ENCODE data around the gene USP24.
A peak's percentile ranks its signal among the peaks of the same experiment; 100 is the strongest.

USP24 gene

DNA sequence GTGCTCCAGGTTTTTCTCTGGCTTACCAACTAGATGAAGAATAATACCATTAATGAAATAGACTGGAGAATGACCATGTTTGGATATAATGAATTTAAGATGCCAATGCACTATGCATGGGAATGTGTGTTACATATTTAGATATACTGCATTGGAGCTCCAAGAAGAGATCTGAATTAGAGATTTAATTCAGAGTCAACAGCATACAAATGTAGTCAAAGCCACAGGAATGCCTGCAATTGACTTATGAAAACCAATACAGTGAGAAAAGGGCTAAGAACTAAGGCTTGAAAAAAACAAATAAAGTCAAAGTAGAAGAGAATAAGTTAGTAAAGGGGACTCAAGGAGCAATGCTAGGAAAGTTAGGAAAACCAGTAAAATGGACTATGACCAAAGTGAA lies 59.1 kb downstream of the USP24 start:
- no peak for DNase-seq

DNA sequence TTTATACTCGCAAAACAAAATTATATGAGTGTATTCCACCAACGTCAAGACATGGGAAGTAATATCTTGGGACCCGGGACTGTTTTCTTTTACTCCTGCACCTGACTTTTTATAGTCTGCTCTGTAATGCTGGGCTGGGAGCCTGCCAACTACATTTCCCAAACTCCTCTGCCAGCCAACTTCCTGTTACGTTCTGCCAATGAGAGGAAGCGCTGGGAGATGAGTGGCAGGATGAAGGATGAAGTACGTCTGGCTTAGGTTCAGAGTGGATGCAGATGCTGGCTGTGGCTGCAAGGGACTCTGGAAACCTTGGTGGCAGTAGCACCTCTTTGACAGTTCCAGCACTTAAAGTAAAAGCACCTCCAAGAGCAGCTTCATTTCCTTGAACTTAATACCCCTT lies 59.6 kb downstream of the USP24 start:
- no peak for DNase-seq

DNA sequence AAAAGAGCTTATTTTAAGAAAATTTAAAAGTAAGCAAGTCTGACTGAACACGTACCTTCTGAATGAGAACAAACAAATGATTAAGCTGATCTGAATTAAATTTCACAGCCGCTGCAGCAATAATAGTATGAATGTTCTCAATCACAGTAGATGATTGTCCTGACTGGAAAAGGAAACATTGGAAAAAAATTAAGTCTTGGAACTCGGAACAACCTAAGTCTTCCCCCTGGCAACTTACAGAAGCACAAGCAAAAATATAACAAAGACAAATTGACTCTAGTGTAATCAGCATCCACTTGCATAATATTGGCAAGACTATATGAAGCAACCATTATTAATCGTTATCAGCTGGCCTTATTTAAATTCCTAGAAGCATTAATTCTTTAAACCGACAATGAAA lies 60.5 kb downstream of the USP24 start:
- DNase-seq: no peak

DNA sequence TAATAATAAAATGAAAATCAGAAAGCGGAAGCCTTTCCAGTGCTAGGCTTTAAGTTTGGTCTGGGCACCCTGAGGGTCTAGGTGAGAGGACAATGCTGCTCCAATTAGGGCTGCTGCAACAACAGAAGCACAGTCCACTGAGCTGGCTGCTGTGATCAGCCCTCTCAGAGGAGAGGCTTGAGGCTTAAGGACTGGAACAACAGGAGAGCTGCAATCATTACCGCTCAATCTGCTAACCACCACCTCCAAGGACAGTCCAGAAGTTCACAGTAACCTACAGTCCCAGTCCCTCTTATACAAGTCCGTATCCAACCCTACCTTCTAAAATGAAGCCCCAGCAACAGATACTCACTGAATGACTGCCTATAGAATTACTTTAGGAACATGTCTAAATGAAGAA lies 62.1 kb downstream of the USP24 start:
- no peak for DNase-seq

DNA sequence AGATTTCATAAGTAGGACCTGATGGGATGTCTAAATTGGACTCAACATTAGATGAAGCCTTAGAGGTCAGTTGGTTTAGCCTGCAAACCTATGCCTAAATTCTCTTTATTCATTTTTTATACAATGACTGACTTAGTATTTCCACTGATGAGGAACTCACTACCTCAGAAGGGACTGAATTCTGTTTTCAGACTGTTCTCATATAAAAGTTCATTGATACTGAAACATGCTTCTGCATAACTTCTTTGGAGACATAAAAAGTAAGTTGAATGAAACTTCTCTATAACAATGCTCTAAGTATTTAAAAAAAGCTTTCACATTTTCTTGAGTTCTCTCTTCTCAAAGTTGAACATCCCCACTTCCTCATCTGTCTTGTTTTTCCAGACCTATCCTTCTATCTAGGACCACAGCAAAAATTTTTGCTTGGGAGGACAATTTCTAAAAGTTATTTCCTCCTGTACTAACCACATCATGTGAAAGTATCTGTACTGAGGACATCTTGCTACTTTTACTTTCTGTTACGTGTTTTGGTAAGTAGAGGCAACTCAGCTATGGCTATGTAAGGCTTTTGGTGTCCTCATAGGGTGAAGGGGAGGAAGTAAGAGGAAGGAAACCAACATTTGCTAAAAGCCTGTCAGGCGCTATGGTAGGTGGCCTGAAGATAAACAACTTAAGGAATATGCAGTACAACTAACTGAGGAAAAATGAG lies 64.1 kb downstream of the USP24 start:
- no peak for DNase-seq

DNA sequence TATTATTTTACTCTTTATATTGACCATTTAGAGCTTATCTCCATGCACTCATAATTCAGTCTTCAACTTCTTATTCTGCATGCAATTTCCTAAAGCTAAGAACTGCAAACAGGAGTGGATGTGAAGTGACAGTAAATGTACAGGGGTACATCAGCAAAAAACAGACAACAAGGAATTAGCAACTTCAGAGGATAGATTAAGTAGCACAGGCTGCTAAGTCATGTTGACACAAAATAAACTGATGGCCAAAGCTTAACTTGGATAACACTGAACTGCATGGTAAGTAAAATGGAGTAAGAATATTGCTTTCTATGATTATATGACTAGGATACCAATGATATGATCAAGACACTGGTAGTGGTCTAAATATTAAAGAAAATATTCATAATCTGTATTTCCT lies 66.5 kb downstream of the USP24 start:
- no peak for DNase-seq

DNA sequence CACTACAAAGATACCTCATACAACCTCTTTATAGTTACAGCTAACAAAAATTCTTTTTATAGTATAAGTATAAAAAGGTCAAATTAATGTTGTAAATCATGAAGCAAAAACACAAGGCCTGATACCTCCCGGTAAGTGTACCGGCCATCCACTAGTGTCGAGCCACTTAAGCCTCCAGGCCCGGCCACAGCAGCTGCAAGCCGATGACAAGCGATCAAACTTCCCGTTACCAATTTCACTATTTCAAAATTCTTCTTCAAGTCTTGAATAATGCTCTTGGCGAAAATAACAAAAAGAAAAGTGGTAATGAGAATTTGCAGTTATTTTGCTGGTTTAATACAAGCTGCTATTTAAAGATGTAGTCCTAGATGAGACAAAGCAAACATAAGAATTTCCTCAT lies 67.6 kb downstream of the USP24 start:
- DNase-seq: no peak

DNA sequence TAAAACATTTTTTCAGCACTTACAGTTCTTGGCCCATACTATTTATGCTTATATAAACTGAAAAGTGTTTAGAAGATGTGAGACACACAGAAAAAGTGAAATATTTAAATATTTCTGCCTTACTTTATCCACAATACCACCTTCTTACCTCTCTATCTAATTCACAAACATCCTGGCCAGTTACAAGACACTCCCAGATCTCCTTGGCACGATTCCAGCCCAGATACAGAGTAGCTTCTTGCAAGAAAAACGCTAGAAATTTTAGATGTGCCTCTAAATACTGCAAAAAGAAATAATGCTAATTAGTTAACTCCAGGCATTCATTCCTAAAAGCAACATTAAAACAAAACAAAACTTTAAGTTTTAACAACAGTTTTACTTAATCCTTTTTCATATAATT lies 68.4 kb downstream of the USP24 start:
- DNase-seq: no peak

DNA sequence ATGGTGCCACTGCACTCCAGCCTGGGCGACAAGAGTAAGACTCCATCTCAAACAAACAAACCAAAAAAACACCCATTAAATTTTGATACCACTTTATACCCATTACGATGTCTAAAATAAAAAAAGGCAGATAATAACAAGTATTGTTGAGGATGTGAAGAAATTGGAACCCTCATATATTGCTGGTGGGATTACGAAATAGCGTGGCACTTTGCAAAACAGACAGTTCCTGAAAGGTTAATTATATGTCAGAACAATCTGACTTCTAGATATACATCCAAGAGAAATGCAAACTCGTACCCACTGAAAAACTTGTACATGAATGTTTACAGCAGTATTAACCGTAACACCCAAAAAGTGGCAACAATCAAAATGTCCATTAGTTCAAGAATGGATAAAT lies 70.3 kb downstream of the USP24 start:
- no peak for DNase-seq

DNA sequence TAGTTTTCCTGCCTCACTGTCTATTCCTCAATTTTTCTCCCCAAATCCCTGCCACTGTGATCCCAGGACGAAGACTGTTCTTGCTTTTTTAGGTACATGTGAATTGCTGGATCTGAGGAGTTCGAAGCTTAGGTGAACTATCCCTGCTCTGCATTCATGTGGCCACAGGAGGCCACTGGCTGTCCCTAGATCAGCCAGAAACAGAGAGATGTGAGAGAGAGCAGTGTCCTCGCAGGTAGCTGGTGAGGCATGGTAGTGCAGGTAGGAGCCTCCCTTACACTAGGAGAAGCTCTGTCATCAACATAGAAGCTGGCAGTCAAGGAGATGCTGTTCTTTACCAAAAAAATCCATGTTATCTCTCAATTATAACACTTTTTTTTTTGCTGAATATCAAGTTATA lies 71.5 kb downstream of the USP24 start:
- no peak for DNase-seq

DNA sequence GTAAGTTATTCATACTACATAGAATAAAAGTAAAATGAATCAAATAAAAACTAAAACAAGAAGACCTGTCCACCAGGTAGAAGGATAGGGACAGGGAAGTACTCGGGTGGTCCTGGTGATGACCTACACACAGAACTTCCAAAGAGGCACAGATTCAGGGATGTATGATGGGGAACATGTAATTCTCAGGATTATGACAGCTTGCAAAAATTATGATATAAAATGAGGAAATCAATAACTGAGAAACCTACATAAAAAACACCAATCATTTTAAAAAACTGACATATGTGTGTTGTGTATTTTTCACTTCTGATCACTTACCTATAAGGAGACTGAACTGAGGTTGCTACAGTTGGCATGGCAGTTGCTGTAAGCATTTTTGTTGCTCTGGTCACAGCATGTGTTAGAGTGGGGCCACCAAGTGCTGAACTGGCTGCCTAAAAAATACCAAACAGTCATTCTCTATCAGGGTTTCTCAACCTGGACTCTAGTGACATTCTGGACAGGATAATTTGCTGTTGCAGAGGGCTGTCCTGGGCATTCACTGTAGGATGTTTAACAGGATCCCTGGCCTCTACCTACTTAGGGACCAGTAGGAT lies 73.8 kb downstream of the USP24 start:
- no peak for DNase-seq

DNA sequence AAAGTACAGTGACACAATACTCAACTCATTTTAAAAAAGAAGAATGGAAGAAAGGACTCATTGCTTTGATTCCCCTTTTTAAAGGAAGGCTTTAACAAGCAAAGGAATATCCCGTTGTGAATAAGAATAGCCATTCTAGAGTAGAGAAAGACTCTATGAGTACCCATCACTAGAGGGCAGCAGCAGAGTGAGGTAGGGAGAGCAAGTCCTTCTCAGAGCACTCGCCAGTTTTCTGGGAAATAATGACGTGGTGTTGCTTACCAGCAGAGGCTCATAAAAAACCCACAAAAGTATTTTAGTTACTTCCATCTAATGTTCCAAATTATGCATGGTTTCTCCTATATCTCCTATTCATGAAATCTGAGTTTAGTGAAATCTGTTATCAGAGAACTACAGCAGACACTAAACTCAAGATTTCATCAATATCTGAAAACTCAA lies 74.6 kb downstream of the USP24 start:
- peak; percentile 42 for DNase-seq

DNA sequence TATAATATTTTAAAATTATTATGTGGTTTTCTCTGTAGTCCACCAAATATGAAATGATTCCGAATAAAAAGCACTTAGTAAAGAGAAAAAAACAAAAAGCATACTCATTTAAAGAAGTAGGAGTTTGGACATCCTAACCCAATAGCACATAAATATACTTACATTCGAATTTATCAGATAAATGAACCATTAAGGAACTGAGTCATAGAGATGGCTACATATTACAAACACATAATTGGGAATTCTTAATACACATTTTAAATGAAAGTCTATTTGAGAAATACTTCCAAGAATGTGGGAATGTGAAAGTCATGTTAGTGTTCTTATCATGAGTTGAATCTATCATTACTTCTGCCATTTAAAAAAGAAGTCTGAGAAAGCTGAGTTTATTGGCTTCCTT lies 75.0 kb downstream of the USP24 start:
- no peak for DNase-seq

DNA sequence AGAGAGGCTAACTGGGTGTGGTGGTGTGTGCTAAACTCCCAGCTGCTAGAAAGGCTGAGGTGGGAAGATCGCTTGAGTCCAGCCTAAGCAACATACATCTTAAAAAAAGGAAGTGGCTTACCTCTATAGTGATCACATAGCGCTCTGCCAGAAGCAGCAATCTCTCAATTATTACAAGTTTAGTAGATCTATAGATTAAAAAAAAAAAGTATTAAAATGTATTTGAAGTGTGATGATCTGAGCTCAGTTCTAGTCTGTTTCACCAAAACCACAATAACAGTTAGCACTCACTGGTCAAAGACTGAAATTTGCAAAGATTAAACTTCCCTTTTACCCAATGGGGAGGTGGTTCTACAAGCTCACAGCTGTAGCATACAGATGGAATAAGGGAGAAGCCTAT lies 76.3 kb downstream of the USP24 start:
- DNase-seq: no peak

DNA sequence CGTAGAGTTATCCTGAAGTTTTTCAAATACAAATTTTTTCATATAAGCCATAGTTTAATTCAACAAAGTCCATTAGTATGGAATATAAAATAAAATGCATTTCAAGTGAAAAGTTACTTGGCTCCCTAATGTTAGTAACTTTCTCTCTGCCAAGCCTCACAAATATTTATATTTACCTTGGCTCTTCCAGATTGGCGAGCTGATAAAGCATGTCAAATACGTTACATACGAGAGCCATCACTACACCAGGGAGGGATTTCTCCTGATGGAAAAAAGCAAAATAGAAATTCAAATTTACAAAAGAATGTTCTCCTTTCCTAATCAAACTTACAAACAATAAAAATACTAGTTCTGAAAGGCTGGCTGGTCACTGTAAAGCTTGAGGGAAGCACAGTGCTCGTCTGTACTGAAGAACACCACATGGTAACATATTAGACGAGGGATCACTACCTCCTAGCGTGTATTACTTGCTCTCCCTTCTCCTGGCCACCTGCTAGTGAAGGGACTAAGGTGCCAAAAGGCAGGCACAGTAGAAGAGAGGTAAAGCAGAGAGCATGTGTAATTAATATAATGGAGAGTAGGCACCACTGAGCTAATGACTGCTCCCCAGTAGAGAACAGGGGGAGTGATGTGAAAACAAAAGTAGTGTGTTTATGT lies 80.9 kb downstream of the USP24 start:
- DNase-seq: no peak

DNA sequence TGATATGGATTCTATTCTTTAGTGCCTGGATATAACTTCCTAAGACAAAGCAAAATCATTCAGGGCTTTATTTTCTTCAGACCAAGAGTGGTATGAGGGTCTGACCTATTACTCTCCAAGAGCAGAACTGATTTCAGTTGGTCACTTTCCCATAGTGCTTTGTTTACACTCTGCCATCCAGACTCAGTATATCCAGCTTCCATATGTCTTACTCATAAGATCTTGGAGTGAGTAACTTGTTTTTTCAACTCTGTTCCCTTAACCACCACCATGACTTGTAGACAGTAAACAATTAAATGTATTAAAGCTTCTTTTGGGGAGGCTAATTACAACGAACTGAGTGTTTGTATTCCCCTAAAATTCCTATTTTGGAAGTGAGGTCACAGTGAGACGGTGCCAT lies 83.4 kb downstream of the USP24 start:
- no peak for DNase-seq

DNA sequence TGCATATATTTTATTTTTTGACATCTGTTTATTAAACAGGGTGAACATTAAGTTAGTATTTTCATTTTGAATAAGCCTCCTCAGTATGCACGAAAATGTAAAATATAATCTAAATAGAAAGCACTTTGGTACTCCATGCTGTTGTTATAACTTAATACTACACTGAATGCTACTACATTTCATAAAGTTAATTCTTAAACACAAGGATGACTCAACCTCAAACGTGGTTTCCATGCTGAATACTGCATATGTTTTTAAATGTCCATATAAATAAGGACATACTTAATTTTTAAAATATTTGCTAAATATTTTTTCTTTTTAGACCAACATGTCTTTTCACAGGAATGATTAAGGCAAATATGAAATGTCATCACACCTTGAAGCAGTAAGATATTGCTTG lies 83.9 kb downstream of the USP24 start:
- no peak for DNase-seq

DNA sequence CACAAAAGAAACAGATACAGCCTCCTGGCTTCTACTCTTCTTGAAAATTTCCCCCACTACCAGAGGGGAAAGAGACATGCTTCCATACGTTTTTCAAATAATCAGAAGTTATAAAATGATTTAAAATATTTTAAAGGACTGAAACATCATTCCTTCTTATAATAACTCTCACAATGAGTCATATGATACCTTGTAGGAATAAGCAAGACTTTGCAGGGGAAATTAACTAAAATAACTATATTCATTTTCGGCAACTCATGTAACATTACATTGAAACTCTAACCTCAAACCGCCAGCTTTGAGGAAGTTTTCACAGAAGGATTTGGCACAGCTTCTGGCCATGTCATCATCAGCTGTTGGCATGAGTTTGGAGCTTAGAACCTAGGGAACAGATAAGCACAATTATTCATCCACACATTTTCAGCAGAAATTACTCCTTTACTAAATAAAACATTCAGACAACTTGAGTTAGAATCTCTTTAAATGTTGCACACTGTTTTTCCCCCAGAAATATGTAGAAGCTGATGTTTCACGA lies 85.9 kb downstream of the USP24 start:
- DNase-seq: no peak

DNA sequence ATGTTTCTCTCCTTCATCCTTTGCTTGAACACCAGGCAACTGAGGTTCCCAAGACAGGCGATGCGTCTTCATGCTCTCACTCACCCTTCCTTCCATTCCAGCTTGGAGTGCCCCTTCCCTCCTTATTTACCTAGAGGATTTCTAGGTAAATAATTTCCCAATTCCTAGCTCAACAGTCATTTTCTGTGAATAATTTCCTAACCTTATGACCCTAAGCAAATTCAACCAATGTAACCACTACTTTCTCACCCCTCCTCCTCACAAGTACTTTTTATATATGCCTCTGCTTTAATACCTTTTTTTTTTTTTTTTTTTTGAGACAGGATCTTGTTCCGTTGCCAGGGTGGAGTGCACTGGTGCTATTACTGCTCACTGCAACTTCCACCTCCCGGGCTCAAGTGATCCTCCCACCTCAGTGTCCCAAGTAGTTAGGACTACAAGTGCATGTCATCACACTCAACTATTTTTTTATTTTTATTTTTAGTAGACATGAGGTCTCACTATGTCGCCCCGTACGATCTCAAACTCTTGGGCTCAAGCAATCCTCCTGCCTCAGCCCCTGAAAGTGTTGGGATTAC lies 86.7 kb downstream of the USP24 start:
- DNase-seq: no peak

DNA sequence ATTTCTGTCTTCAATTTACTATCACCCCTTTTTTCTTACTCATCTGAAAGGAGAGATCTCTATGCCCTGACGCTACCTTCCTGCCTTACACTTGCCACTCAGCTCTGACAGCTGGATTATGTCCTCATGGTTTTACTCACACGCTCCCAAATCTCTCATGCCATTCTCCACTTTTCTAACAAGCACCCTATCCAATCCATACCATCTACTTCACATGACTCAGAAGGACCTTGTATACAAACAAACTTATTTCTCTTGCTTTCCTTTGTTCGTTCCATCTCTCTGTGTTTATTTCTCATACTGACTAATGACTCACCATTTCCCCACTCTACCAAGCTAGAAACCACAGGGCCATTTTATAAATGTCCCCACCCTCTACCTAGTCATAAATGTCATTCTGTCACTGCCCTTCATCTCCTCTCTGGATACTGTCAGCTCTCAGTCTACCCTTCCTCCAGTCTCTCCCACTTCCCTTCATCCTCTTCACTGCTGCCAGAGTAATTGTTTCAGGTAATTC lies 87.3 kb downstream of the USP24 start:
- no peak for DNase-seq

DNA sequence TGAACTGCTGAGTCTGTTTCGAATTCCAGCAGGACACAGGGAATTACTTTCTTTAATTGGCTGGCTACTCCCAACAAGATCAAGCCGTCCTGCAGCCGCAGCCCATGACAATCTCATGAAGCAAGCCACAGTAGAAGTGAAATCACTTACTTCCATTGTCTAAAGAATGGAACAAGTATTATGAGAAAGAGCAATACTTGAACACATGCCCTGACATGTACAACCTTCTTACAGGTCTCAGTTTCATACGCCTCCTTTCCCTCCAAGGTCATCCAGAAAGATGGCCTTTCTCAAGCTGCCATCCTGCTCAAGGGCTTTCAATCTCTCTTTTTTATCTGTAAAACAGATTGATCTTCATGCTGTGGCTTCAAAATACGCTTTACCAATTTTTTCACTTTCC lies 90.7 kb downstream of the USP24 start:
- DNase-seq: no peak

DNA sequence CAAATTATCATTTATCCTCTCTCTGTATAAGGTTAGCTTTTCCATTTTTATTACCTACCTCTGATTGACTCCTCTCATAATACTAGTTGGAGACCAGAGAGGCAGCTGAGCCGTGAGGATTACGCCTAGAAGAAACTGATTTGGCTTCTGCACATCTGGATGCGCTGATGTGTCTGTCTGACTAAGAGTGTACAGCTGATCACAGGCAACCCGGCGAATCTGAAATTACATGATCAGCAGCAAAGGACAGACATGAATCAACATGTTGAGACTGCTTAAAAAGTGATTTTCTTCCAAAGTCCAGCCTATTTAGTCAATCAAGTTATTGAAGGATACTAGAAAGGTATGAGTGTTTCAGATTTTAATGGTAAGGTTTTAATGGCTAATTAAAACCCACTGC lies 94.6 kb downstream of the USP24 start:
- no peak for DNase-seq

DNA sequence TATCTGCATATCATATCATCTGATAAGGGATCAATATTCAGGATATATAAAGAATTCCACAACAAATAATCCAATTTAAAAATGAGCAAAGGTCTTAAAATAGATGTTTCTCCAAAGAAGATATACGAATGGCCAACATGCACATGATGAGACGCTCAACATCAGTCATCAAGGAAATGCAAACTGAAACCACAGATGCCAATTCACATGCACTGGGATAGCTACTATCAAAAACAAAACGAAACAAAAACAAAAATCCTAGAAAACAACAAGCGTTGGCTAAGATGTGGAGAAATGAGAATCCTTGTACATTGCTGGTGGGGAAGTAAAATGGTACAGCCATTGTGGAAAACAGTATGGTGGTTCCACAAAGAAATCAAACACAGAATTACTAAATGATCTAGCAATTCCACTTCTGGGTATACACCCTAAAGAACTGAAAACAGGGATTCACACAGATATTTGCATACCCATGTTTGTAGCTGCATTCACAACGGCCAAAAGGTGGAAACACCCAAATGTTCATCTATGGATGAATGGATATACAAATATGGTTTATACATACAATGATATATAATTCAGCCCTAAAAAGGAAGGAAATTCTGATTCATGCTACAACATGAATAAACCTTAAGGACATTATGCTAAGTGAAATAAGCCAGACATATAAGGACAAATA lies 96.4 kb downstream of the USP24 start:
- no peak for DNase-seq

Data from stimulated activated CD4-positive, alpha-beta T cell treated with anti-CD3 and anti-CD28 coated beads, Interleukin-4, amount 100 ng/mL, for 1 hour (primary cell).